Activated effector memory CD4-positive, alpha-beta T cell treated with Interleukin-2 at 50 U/mL for 16 hours (primary cell): ENCODE results near the gene GRID1.
"Not testable (repeated sequence)": the region's sequence is repeated elsewhere in the genome, so short reads cannot be mapped to it uniquely, and the experiment has no call there.

Experiments
- DNase-seq: peaks from one replicate; pipeline ENCODE4 v3.0.0-alpha.2; 2020

The GRID1 gene

DNA sequence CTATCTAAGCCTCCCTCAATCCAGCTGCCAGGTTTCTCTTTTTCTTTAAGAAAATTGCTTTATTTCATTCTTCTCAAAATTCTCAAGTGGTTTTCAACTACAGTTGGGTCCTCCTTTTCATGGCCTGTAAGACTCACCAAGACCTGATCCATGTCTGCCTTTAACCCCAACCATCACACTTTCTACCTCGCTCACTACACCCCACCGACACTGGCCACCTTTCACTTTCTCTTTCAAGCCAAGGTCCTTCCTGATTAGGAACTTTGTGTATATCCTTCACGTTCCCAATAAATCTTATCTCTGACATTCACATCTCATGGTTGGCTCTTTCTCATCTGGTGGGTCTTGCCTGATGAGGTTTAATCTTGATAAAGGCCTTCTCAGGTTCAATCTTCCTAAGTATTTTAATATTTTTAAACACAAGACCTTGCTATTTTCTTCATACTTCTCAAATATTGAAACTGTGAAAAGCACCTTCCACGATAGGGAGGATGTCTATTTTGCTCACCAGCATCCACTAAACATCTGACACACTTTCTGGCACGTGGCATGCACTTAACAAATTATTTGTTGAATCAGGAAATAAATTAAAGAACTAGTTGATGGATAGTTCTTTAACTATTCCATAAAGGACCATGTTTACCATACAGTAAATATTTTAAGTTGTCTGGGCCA is 624.8 kb downstream of the GRID1 start:
- DNase-seq: no peak

- DNase-seq: no peak
Observed at GRCh38 chr10:85735997-85736396, 630.6 kb downstream of the GRID1 start.

DNA sequence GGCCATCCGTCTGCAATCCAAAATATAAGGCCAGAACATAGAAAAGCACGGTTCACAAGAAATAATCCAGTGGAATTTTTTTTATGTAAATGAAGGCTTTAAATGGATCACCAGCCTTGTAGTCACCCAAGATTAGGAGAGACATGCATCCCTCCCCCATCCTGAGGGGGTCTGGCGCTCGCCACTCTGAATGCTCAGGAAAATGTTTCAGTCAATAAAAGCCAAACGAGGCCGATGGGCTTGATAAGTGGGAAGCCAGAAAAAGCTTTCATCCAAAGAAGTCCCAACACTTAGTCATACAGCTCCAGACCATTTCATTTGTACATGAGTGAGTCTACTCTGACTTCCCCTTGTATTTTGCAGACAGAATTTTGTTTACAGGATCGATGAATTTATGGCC is 631.8 kb downstream of the GRID1 start:
- DNase-seq: no peak

GRCh38 chr10:85724215-85724614 is 642.4 kb downstream of the GRID1 start:
- no peak for DNase-seq

DNA sequence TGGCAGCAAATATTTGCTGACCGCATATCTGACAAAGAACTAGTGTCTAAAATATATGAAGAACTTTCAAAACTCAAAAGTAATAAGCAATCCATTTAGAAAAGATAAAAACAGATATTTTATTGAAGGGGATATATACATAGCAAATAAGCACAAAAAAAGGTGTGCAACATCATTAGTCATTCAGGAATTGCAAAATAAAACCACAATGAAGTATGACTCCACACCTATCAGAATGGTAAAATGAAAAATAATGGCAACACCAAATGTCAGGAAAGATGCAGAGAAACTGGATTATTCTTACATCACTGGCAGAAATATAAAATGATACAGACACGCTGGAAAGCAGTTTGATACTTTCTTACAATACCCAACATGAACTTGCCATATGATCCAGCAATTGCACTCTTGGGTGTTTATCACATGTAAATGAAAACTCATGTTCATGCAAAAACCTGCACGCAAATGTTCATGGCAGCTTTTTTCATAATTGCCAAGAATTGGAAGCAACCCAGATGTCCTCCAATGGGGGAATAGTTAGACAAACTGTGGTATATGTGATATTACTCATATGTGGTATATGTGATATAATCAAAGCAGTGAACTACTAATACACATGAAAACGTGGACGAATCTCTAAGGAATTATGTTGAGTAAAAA is 645.5 kb downstream of the GRID1 start:
- no peak for DNase-seq

DNA sequence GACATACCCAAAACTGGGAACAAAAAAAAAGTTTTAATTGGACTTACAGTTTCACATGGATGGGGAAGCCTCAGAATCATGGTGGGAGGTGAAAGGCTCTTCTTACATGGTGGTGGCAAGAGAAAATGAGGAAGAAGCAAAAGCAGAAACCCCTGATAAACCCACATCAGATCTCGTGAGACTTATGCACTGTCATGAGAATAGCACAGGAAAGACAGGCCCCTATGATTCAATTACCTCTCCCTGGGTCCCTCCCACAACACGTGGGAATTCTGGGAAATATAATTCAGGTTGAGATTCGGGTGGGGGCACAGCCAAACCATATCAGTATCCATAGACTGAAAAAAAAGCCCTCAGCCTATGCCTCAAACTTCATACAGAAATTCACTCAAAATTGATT is 647.2 kb downstream of the GRID1 start:
- DNase-seq: no peak

DNA sequence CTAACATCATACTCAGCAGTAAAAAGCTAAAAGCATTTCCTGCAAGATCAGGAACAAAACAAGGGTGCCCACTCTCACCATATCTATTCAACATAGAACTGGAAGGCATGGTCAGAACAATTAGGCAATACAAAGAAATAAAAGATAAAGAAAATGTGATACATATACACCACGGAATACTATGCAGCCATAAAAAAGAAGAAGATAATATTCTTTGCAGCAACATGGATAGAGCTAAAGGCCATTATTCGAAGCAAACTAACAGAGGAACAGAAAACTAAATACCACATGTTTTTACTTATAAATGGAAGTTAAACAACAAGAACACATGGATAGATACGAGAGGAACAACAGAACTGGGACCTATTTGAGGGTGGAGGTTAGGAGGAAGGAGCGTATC is 652.7 kb downstream of the GRID1 start:
- DNase-seq: no peak

DNA sequence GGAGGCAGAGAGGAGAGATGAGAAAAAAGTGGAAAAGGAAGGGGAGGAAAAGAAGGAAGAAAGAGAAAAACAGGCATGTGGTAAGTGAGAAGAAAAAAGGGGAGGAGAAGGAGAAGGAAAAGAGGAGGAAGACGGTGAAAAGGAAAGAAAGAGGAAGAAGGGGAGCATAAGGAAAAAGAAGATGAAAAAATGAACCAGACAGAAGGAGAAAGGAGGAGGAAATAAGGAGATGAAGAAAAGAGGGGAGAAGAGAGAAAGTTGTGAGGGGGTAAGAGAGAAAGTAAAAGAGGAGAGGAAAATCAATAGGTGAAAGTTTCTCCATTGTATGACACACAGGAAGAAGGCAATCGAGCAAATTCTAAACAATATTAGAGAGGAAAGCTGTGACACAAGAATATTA is 663.8 kb downstream of the GRID1 start:
- no peak for DNase-seq

DNA sequence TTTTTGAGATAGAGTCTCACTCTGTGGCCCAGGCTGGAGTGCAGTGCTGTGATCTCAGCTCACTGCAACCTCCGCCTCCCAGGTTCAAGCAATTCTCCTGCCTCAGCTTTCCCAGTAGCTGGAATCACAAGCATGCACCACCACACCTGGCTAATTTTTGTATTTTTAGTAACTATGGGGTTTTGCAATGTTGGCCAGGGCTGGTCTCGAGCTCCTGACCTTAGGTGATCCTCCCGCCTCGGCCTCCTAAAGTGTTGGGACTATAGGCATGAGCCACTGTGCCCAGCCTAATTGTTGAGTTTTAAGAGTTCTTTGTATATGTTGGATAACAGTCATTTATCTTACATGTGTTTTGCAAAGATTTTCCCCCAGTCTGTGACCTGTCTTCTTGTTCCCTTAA is 667.5 kb downstream of the GRID1 start:
- DNase-seq: not testable (repeated sequence)

GRCh38 chr10:85696893-85697292 is 669.7 kb downstream of the GRID1 start:
- no peak for DNase-seq

GRCh38 chr10:85682621-85683020 is 684.0 kb downstream of the GRID1 start:
- DNase-seq: no peak

DNA sequence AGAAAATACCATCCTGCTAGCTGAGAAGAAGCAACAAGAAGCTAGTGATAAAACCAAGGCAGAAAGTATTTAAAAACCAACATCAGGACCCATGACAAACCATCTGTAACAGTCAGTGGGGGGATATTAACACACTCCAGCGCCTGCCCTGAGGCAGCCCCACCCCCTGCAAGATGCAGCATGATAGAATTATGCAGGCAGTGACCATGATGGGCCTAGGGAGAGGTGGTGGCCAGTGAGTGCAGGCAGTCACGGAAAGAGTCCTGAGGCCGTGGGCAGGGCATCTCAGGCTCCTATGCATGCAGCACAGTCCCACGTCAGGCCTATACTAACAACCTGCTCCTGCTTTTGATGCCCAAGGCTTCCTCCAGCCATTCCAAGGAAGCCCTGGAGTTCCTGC is 686.9 kb downstream of the GRID1 start:
- no peak for DNase-seq

DNA sequence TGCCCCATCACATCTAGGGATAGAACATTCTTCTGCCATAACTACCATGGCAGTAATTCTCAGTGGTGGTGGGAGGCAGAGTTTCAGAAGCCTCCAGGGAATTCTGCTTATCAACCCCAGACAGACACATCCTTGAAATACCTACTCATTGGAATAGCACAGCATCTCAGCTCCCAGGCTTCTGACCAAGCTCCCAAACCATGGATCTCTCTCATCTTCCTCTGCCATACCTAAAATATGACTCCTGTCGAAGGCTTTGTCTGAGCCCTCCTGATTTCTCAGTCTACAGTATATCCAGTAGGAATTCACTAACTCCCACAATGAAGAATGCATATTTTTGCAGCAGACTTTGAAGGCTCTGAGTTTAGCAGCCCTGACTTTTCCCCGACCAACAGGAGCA is 687.5 kb downstream of the GRID1 start:
- DNase-seq: no peak

DNA sequence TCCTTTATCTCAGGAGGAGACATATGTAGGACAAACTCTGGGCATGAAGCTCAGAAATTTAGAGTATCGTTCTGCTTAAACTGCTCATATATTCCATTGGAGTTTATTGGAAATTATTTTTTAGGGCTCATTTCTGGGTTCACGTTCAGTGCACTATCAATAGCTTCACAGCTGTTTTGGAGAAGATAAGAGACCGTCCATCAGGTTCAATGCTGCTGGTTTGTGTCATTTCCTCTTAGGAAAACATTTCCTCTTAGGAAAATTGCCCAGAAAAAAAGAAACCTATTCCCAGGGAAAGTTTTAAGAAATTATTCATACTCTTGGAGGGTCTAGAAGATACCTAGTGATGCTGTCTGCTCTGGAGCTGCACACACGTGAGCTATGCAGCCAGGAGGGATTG is 691.7 kb downstream of the GRID1 start:
- no peak for DNase-seq

- no peak for DNase-seq
Observed at GRCh38 chr10:85673270-85673669, 693.3 kb downstream of the GRID1 start.

DNA sequence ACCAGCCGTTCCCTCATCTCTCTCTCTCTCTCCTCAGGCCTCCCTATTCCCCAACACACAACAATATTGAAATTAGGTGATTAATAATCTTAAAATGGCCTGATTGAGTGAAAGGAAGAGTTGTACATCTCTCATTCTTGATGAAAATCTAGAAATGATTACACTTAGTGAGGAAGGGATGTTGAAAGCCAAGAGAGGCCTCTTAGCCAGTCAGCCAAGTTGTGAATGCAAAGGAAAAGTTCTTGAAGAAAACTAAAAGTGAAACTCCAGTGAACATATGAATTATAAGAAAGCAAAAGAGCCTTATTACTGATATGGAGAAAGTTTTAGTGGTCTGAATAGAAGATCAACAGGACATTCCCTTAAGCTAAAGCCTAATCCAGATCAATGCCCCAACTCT is 695.1 kb downstream of the GRID1 start:
- DNase-seq: no peak

DNA sequence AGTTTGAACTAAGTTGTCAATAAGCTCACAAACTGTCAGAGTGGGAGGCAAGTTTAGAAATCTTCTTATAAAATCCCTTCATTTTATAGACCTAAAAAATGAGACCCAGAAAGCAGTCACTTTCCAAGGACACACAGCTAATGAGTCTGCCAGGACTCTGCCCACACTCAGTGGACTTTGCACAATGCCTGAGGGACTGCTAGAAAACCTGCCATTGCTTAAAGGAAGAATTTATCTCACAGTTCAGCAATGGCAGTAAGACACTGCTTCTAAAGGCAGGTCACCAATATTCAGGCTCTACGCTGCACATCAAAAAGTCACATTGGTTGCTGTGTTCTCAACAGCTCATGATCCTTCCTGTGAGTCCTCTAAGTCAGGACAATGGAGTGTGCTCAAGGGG is 698.1 kb downstream of the GRID1 start:
- DNase-seq: no peak

GRCh38 chr10:85667638-85668233 is 698.9 kb downstream of the GRID1 start:
- DNase-seq: no peak

DNA sequence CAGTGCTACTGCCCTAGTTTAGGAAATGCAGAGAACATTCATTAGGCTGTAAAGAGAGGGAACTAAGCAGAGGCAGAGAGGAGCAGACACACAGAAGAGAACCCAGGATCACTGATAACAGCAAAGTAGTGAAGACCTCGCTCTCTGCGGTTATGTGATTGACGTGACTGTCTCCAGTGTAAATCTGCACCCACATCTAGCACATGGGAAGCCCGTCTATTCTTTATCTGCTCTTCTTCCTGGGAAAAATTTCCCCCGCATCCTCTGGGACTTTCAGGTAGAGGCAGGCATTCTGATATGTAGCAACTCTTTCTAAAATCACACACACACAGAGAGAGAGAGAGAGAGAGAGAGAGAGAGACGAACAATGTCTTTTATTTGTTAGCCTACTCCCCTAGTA is 699.6 kb downstream of the GRID1 start:
- DNase-seq: no peak

DNA sequence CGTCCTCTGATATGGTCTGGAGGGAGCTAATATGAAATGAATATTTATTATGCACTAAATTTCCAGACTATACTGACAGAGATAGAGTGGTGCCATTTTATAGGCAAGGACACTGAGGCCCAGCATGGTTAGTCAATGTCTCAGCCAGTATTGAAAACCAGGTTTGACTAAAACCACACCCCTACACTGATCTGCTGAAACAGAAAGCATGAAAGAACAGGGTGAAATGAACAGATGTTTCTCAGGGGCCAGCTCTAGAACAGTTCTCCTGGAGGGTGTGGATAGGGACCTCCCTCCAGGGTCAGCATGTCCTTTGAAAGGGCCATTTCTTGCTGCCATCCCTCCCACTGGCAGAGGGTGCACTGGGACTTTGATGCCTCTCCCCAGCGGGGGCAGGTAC is 700.5 kb downstream of the GRID1 start:
- no peak for DNase-seq

GRCh38 chr10:85665681-85666080 is 700.9 kb downstream of the GRID1 start:
- DNase-seq: no peak

DNA sequence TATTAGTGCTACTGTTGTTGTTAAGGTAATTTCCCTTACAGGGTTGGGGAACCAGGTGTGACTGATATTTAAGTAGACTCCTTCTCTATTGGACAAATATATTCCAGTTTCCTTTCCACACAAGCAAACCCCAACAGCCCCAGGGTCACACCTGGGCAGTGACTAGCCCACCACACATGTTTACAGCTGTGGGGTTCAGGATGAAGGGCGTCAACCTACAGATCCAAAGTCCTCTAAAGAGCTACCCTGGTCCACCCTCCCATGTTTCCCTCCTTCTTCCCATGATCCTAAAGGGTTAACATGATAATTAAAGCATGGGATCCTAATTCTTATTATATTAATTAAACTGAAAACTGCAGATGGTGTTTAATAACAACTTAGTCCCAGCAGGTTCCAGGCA is 701.5 kb downstream of the GRID1 start:
- DNase-seq: no peak

DNA sequence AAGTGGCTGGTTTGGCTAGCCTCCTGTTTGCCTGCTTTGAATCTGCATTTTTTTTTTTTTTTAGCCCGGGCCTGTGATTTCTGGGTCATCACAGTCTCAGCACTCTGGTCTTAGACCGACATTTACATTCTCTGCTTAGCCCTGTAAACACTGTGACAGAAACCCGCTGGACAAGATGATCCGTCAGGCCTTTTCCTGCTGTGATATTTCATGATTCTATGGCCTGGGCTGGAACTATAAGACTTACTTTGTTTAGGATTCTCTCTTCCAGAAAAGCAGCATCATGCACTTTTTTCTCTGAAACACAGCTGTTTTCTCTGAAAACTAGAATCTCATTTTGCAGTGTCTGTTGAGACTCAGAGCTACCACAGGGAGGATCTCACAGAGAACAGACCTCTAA is 705.5 kb downstream of the GRID1 start:
- DNase-seq: no peak

GRCh38 chr10:85659331-85659730 is 707.3 kb downstream of the GRID1 start:
- DNase-seq: no peak

DNA sequence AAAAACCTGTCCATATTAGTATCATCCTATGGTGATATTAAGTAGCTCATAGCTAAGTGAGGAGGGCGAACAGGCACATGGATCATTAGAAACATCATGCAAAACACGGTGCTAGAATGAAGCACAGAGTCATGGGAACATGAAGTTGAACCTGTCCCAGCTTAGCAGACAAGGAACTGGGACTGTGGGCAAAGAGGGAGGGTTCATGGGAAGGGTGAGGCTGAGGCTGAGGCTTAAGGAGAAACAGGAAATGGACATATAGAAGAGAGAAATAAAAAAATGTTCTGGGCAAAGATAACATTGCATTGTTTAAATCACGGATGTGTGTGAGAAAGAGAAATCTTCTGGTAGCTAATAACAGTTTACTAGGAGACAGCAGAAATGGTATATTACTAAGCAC is 708.1 kb downstream of the GRID1 start:
- no peak for DNase-seq
